DMS 273 (cell line): ENCODE measurements around the gene ABCB4.

Experiments used
- DNase-seq: peaks from one replicate; lab custom pipeline; 2025; ENCODE audit not compliant: unreplicated experiment; lab: John Stamatoyannopoulos, UW

Gene ABCB4

GRCh38 chr7:87475359-87476178 is at the start of gene ABCB4:
ABCB4 (minus strand) TSS chr7:87475680; CDS start chr7:87475465, 215 bp downstream.
- peak; percentile 33 for DNase-seq

DNA sequence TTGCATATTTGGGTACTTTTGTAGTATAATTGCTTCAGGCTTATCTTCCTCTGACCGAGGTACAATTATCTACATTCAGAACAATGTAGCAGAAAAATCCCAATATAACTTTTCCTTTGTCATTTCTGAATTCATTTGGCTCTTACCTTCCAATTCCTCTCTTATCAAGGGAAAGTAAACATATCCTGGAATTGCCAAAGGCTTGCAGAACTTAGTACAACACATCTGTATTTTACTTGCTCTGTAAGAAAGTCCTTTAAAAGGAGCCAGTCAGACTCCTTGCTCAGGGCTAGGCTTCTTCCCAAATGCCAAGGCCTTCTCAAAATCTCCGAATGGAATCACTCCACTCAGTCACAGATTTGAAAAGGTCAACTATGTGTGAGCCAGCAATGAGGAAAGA is 43.3 kb upstream of the ABCB4 start:
- DNase-seq: no peak

DNA sequence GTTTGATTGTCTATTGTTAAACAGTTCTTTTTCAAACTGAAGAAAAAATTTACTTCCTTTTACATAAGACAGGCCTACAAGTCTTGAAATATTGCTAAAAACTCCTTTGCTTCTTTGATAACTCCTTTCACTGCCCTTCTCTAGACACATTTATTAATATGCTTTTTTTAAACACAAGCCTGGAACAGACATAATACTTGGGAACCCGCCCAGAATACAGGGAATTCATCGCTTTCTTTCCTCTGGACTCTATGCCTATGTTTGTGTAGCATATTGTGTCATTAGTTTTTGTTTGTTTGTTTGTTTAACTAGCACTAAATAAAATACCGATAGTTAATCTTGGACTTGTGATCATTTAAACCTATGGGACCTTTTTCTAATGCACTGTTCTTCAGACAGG is 42.4 kb upstream of the ABCB4 start:
- DNase-seq: no peak

- DNase-seq: no peak
These were observed 41.8 kb upstream of the ABCB4 start for GRCh38 chr7:87517136-87517815.

DNA sequence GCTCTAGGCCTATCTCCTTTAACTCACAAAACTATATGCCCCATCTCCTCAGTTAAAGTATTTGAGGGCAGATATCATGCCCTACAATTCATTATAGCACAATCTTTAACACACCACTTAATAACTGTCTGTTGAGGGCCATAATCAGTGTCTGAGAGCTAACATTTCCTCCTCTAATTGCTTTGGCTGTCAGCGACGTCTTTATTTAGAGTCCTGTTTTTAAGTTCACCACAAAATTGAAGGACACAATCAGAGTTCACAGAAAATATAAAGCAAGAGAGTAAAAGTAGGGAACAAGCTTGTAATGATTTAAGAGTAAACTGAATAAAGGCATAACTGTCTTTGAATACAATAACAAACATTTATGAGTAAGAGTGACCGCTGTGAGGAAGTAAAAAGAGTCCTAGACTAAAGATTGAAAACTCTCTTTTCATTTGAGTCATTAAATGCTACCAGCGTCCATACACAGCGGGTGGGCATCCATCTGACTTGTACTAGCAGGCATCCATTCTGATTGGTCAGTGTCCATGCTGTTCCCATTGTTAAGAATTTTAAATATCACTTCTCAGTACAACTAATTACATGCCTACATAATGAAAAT is 38.4 kb upstream of the ABCB4 start:
- DNase-seq: no peak

- DNase-seq: no peak
These were observed 37.4 kb upstream of the ABCB4 start for GRCh38 chr7:87512906-87513305.

GRCh38 chr7:87511510-87511909 is 36.0 kb upstream of the ABCB4 start:
- no peak for DNase-seq

GRCh38 chr7:87510411-87510875 is 35.0 kb upstream of the ABCB4 start:
- DNase-seq: peak; percentile 37

- peak; percentile 32 for DNase-seq
These were observed 32.0 kb upstream of the ABCB4 start for GRCh38 chr7:87507446-87507845.

DNA sequence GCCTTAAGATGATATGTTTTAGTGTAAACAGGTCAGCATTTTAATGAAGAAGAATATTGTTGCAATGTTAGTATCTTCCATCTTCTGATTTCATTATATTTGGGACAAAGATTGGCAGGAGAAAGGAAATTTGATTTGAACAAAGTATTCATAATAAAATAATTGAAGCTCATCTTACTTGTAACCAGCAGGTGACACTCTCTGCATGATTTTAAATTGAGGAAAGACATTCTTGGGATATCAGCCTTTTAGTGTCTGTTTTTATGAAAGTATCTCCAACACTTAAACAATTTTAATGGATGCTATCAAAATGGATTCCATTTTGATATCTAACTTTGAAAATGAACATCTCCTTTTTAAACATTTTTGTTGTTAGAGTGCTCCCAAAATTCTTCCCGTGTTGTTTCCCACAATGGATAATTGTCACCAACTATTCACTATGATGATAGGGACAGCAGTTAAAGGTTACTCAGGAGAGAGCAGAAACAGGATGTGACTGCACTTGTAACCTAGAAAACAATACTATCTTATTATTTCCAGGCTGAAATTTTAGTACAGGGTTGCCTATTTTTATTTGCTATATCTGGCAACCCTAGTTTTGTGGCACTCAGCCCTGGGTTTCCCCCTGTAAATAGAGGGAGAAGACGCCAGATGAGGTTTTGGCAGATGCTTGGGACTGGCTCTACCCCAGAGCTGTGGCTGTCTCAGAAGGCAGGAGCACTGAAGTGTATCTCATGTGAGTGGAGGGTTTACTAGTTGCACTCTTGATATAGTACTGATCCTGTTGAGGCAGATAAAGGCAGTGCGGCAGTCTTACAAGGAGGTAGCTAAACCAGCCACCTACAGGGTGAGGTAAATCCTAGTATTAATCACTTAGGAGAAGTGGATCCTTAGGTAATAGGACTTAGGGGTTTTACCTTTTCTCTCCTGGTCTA is 31.0 kb upstream of the ABCB4 start:
- DNase-seq: peak; percentile 37

DNA sequence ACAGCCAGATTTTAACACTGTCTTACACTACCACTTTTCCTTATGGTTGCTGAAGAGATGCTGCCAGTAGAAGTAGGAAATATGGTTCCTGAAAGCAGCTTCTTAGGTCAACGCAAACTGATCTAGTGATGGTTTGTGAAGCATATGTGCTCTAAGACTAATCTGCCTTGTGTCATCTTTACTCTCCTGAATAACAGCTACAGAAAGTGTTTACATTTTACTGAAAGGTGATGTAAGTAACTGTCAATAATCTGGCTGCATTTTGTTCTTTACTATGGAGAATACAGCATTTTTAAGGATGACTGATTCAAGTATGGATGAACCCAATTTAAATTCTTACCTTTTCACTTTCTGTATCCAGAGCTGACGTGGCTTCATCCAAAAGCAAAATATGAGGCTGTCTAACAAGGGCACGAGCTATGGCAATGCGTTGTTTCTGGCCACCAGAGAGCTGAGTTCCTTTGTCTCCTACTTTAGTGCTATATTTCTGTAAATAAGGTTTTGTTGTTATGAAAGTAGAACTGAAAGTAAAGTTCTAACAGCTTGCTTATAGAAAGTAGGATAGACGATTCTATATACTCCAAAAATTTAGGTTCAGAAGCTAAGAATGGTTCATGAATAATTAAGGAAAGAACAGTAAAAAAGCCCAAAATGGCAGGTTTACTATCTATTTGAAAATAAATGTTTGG is 30.2 kb upstream of the ABCB4 start:
- no peak for DNase-seq

DNA sequence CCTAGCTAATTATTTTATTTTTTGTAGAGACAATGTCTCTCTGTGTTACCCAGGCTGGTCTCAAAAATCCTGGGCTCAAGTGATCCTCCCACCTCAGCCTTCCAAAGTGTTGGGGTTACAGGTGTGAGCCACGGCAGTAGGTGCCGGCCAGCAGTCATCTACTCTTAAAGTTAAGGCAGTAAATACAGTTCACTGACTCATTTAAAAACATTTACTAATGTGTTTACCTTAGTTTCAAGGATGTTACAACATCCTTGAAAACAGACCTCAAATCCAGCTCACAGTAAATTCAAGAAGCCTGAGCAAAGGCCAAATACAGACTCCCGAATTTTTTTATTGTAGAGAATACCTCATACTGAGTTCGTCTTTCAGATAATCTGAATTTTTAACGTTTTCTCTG is 29.6 kb upstream of the ABCB4 start:
- no peak for DNase-seq

DNA sequence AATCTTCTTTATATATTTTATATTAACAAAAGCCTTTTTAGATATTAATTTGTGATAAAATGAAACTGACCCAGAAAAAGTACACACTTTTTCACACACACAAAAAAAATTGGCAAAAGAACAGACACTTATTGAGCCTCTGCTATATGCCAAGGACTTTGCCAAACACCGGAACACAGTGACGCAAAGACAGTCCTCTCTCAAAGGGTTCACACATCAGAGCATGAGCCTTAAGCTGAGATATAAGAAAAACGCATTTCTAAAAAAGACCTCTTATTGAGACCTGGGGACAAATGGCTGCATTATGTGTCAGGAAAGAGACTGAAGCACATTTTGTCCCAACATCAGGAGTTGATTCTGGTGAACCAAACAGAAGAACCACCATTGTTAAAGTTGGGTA is 24.0 kb upstream of the ABCB4 start:
- no peak for DNase-seq

- no peak for DNase-seq
These were observed 23.4 kb upstream of the ABCB4 start for GRCh38 chr7:87498893-87499292.

GRCh38 chr7:87497482-87497881 is 22.0 kb upstream of the ABCB4 start:
- no peak for DNase-seq

- DNase-seq: no peak
These were observed 19.9 kb upstream of the ABCB4 start for GRCh38 chr7:87495366-87495765.

DNA sequence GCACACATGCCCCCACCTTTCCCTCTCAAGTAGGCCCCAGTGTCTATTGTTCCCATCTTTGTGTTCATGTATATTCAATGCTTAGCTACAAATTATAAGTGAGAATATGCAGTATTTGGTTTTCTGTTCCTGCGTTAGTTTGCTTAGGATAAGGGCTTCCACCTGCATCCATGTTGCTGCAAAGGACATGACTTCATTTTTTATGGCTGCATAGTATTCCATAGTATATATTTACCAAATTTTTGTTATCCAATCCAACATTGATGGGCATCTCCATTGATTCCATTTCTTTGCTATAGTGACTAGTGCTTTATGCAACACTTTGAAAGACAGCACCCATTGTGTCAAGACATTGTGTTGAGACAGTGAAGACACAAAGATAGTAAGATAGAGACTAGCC is 19.0 kb upstream of the ABCB4 start:
- DNase-seq: no peak

DNA sequence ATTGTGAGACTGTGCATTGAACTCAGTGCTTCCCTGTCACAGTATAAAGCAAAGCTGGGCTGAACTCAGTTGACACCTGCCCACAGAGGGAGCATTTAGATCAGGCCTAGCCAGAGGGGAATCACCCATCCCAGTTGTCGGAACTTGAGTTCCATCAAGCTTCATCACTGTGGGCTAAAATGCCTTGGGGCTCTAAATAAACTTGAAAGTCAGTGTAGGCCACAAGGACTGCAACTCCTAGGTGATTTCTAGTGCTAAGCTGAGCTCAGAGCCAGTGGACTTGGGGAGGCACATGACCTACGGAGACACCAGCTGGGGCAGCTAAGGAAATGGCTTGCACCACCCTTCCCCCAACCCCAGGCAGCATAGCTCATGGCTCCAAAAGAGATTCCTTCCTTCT is 7.7 kb upstream of the ABCB4 start:
- DNase-seq: no peak

DNA sequence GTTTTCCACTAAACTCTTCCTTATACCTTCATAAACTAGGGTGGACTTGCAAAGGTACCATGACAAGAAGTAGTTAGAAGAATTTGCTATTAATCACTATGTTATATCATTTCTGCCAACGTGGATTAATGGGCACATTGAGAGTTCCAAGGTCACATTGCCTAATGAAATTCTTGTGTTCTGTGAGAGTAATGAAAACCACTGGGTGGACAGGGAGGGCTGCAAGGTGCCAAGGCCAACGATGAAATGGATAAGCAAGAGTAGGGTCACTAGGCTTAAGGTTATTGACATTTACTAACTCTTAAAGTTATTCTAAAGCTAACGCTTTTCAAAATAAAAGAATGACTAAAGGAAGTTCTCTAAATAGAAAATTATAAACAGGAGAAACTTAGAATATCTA is 6.6 kb upstream of the ABCB4 start:
- no peak for DNase-seq

DNA sequence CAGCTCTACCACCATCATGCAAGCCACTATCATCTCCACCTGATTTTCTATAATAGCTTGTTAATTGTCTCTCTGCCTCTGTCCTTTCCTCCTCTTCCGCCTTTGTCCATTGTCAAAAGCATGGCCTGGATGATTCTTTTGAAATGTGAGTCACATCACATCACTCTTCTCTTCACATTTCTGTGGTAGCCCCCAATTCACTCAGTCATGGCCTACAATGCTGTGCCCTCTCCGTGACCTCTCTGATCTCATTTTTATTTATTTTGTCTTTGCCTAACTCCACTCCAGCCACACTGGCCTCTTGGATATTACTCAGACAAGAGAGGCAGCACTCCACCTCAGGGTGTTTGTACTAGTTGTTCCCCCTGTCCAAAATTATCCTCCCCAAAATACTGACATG is 4.9 kb upstream of the ABCB4 start:
- DNase-seq: no peak
